DMS53 (cell line): Measurements from ENCODE around the gene UST.
A peak's percentile ranks its signal among the peaks of the same experiment; 100 is the strongest.
"Not testable (repeated sequence)": the region's sequence is repeated elsewhere in the genome, so short reads cannot be mapped to it uniquely, and the experiment has no call there.

Experiments used
- DNase-seq: peaks from one replicate; lab custom pipeline; 2025; lab: John Stamatoyannopoulos, UW

UST gene

DNA sequence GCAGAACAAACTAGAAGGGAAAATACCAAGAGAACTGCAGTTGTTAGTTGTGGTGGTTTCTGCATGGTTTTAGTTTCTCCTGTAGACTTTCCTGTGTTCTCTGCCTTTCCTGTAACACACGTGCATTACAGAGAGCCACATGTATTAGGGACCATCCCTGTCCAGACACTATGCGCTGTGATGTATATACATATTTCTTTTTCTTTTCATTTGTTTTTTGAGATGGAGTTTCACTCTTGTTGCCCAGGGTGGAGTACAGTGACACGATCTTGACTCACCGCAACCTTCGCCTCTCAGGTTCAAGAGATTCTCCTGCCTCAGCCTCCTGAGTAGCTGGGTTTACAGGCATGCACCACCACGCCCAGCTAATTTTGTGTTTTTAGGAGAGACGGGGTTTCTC is 292.2 kb downstream of the UST start:
- DNase-seq: not testable (repeated sequence)

DNA sequence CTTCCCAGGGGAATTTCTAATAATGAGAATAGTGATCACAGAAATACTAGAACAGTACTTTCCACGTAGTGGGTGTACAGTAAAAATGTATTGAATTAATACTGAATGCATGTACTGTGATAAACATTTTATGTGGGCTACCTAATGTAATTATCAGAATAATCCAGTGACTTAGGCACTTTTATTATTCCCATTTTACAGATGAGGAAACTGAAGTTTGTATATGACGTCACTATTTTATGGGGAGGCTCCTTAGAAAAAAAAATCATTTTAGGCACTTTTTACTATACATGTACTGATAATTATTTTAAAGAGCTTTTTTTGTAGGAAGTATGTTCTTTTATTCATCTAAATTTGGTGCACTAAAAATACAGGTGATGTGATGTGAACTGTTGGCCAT is 295.1 kb downstream of the UST start:
- no peak for DNase-seq

DNA sequence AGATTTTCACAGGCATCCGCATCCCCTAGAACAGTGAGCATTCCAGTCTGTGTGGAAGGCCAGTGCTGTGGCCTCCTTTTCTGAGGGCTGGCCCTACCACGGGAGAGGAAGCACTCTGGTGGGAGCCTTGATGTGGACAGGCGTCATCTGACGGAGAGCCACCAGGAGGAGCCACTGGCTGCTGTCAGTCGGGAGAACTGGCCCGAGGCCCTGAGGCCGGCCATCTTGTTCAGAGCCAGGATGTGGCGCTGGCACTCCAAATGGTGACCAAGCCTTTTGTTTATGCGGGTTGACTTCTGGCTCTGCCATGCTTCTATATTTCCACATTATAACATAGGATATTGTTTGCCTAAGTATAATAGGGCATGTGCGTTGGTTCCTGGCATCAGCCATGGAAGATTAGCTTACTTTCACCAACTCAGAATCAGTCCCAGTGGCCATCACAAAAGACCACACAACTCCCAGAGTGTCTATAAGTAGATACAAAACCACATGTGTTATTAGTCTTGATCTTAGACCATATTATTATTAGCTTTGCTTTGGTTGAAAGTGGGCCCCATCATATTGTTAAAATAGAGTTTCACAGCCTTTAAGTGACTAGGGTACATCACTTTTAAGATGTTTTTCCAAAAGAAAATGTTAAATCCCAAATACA is 296.8 kb downstream of the UST start:
- DNase-seq: peak; percentile 68

DNA sequence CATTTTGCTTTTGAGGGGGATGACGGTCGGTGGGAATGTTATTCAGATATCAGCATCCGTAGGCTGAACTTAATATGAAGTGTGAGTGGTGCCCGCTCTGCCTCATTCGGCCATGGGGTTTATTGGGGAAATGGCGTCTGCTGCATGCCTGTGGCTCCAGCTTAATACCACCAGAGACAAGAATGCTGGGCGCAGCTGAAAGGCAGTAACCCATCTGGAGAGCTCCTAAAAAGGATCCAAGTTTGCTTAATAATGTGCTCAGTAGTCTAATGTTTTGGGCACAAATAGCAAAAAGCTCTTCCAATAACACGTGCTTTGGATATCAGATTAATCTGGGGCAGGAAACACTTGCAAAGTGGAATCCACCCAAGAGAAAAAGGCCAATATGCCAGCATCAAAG is 297.7 kb downstream of the UST start:
- no peak for DNase-seq

DNA sequence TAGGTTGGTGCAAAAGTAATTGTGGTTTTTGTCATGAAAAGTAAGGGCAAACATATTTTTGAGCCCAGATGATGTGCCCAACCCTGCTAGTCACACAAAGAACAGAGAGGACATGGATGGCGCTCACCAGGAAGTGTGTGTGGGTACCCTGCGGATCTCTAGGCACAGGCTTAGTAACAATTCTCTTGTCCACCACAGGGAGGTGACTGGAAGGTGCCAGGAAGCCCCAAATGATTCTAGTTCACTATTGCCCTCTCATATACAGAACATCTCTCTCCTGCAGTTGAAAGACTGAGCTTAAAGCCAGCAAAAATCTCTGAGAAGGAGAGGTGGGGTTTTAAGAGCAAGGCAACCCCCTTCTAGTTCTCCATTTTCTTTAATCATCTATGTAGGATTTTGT is 298.6 kb downstream of the UST start:
- peak; percentile 16 for DNase-seq

DNA sequence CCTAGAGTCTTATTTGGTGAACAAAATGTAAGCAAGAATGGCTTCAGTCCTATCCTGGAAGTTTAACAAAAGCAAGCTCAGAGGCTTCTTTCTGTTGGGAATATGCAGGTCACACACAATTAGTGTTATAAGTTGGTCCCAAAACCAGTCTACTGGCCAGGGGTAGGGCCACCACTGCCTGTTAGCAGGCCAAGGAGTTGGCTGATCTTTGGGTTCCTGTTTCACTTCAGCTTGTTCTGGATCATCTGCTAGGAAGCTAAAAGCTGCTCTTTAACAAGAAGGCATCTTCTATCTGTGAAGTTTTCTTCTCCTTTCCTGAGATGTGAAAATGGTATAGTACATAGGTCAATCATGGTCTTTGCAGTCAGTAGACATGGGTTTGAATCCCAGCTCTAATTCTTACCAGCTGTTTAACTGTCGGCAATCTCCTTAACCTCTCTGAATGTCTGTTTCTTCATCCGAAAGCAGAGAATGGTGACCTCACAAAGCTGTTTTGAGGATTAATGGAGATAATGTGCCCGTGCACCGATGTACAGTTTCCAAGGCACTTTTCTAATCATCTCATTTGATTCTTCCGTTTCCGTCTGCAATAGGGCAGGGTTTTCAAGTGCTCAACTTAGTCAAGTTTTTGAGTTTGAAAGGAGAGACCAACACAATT is 299.5 kb downstream of the UST start:
- no peak for DNase-seq

DNA sequence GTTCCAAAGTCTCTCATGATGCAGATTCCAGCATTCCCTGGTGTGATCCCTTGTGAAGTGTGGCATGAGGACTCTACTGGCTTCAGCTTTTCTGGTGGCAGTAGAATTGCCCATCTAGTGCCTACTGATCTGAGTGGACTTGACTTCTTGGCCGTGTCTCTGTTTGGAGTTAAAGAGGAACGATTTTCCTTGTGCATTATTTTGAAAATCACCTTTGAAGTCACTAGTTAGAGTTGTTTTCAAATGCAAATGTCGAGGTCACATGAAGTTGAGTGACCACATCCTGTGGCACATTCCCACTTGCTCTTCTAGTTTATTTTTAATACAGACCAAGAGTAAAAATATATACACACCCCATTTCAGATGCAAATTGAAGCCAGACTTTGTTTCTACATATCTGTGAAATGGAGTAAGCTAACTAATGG is 300.0 kb downstream of the UST start:
- DNase-seq: no peak

DNA sequence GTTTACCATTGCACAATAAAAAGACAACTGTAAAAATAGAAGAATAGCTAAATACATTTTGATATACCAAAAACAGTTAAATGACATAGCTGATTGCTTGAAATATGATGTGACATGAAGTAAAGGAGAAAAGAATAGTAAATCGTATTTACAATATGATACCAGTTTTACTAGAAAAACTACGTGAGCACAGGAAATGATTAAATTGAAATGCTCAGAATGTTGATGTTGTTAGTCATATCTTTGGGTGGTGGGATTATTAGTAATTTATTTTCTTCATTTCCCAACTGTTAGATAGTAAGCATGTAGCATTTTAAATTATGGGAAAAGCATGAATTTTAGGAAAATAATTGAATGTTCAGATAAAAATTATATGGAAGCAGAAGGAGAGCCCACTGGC is 302.4 kb downstream of the UST start:
- DNase-seq: no peak

DNA sequence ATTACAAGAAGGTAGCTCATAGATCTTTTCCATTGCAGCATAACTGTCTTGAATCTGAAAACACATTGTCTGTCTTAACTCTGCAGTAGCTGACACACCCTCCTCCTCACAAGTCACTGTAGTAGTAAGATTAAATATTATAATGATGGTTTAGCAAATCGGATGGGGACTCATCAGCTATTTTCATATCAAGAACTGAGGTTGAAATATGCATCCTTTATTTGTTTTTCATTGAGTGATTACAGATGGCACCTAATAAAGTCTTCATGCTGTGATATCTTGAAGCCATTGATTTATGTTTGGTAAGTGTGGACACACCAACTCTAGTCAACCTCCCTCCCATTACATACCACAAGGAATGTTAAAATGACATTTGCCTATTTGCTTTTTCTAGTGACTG is 303.3 kb downstream of the UST start:
- DNase-seq: no peak

DNA sequence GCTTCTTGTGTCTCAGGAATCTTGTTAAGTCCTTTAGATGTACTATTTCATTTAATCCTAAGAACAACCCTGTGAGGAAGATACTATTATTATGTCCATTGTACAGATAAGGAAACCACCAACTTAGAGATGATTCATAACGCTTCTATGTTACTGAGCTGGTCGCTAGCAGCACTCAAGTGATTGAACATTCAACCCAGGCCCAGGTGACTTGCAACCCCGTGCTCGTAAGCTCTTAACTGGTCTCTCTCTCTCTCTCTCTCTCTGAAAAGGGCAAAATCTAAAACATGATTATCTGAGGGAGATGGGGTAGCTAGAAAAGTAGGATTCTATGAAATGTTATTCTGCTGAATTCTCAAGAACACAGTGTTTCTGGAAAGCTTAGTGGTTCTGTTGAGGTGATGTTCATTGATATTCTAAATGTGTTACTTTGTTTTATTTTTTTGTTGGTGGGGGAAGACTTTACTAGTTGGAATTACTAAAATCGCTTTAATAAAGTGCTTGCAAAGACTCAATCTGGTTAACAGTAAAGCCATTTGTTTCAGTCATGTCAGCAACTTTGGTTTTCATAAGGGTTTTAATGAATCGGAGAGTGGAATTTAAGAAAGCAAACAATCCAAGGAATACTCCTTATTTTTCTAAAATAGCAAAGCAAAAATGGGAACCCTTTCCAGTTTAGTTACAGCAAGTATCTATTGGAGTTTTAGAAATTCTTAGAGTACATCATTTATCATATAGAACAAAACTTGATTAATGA is 305.7 kb downstream of the UST start:
- no peak for DNase-seq

DNA sequence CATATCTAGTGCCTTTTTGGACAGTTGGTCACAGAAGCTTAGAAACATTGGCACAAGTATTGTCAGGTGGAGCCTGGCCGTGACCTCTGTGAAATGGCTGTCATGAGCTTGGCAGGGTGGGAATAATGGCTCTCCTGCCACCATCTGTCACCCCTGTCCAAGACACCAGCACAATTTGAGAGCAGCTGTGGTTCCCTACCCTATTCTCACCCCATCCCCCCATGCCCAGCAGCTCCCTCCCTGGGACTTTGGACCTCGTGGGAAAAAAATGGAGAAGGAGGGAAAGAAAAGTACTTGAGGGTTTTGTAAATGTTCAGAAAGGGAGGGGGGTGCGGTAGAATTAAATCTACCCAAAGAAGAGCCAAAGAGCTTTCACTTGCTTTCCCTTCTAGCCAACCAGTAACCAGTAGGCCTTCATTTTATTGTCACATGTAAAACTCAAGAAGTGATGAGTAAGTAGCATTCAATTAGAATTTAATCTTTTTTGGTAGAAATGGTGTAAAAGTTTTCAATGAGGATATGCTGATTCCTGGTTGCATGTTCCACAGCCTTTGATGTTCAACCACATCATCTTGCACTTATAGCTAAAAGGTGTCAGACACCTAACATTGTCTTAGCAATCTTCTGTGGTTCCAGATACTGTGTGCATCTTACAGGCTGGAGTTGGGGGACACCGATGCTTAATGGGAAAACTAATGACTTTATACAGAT is 307.2 kb downstream of the UST start:
- DNase-seq: no peak

DNA sequence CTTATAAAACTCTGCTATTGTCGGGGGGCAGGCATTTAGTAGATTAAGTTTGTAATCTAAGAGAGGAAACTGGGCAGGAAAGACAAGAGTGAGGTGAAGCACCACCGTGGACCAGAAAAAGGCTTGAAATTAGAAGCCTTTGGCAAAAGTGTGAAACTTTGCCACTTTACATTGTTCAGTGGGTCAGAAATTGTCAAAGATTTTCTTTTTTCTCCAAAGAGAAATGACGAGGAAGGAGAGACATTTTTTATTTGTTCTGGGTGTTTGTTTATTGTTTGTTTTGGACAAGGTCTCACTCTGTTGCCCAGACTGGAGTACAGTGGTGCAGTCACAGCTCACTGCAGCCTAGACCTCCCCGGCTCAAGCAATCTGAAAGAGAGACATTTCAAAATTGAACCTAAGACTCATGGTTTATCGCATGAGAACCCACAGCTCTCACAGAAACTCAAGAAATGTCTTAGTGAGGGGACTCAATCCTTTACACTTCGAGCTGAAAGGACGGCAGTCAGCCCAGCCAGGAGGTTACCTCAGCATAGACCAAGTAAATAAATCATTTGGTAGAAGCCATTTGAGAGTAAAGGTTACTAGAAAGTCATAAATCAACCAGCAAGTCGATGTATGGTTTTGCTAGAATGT is 307.8 kb downstream of the UST start:
- DNase-seq: peak; percentile 2

DNA sequence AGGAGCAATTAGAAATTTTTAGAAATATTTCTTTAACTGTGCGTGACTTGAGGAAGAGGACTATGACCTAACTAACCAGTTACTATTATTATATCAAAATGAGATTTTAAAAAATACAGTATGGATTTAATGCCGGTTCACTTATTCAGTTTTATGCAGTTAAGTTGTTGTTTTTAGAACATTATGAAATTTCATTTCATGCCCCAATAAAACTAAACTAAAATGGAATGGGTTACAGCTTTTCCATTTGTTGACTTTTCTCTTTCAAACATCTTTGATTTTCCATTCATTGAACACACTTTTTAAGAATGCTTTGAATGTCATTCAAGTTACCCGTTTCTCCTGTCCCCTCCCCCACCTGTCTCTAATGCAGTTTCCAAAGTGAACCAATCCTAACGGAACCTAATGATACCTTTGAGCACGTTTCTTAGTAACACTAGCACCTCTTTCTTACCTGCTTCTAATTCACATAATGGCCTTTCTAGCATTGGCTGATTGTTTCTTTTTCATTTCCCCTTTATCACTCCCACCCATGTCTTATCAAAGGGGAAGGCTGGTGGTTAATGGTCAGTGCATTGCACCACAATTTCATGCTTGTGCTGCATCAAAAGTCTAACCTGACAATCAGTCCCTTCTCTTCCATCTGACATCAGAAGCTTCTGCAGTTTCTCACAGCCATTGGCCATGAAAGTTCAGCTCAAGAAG is 308.5 kb downstream of the UST start:
- DNase-seq: no peak

DNA sequence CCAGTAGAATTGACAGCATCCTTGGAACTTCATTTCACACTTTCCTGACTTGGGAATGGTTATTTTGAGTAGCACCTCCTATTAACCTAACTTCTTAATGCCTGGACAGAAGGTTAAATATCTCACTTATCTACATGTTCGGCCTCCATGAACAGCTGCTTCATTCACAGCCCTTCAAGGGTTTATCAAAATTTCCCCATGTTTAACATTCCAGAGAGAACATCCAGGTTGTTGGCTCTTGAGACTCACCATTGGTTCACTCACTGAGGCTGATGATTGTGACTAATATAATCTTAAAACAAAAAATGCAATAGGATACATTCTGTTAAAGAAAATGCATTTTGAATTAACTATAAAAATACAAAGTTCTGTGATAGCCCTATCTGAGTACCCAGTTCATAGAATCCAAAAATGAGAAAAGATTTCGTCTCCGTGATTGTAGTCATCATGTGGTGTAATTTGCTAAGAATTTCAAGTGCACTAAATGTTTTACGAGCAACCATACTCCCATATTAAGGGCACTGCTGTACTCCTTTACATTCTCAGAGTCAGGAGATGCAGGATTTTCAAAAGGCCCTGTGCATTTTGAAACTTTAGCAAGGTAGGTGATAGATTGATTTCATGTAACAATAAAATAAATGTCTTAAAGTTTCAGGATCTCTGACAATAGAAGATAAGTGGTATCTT is 310.1 kb downstream of the UST start:
- DNase-seq: no peak

DNA sequence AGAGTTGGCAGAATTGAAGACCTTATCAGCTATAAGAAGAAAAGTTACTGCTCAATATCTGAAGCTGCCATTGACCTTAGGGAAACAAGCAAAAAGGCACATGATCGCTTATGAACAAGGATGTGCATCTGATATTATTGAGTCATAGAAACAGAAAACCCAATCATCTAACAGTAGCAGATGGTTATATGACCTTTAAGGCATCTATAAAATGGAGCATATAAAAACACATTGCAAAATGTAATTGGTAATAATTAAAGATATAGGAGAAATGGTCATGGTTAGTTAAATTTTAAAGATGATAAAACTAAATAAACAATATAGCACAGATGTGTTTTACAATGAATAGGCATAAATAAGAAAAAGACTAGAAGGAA is 310.6 kb downstream of the UST start:
- DNase-seq: no peak

DNA sequence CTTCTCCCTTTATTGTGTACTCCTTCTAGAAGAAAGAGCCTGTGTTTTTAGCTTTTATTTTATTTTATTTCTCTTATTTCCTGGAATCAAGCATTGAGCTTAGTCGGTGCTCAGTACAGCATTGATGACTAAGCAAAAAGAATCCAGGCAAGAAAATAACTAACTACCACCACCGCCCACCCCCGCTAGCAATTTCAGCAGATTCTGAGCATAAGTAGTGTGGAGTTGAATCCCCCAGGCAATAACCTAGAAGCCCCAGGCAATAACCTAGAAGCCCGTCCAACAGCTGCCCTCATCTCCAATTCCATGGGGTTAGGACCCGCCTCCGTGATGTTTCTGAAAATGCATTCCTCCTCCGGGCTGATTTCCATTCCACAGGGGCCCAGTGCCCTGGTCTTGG is 312.7 kb downstream of the UST start:
- DNase-seq: no peak

DNA sequence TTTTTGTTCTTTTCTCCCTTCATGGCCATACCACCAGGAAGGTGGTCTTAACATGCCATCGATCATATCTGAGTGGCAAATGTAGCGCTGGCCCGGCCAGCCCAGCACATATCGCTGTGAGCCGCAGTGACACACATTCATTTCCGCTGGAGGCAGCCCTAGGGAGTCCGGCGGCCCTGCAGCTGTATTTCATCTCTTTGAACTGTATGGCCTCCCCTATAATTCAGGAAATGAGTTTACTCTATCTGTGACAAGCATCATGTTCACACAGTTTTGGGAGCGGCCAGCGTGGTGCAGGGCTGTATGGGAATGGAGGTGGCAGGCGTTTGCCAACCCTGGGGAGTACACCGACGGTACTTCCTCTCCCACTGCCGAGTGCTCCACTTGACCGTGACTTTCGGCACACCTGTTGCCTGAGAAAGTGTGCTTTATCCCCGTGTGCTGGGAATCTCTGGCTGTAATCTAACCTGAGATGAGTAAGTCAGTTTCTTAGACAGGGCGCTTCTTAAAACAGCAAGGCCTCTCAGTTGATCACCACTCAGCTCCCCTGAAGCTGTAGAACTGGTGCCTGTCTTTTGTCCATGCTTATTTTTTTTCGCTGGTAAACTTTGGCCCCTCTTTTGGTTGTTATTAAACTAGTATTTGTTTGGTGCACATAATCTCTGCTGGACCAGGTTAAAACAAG is 313.6 kb downstream of the UST start:
- DNase-seq: peak; percentile 88

DNA sequence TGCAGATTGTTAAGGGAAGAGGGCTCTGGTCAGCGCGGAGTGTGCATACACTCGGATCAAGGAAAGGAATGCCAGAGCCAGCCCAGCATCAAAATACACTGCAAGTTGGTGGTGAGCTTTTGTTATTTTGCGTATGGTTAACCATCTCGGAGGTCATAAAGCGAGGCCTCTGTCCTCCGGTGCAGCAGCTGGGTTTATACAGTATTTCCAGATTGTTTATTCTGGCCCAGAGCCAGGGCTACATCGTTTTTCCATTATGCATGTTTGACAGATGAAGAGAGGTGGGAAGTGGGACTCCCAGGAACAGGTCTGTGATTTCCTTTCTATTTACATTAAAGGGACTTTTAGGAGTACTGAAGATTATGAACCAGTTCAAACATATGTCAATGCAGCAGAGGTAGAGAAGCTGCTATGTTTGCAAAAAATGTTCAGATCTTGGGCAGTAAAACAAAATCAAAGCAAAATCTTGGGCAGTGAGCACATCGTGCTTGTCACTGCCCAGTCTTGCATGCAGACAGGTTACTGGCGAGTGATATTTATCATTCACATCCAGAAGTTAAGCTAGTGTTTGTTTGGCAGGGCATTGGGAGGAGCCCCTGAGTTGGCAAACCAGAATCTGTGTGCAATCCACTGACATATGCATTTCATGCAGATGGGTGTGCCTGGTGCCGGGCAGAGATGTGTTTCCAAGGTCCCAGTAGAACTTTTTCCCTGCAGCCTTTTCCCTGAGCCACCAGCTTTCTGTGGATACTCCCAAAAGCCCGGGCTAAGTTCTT is 314.3 kb downstream of the UST start:
- DNase-seq: peak; percentile 91

DNA sequence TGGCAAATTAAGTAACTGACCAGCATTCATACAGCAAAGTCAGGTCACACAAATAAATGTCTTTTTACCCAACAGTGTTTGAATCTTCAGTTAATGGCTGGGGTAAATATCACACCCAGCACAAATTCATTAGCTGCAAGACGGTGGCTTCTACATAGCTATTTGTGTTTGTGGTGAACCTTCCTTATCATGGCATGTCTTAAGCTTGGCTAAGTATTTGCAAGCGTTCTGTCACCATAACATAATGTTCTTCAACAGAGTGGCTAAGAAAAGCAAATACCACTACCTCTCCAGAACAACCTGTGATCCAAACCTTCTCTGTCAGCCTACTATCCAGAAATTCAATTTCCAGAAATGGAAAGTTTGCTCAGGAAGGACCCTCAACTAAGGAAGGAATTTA is 315.1 kb downstream of the UST start:
- no peak for DNase-seq
